Endometrium (tissue), 2 donors: ENCODE results near the gene NUDT14.

Source experiments
- FAIRE-seq: peaks from 2 replicates; lab custom pipeline; 2012; peaks lifted over from hg19 to GRCh38; lab: Jason Lieb, UNC
- donor health status: control.
- donor health status: control.

Gene NUDT14

DNA sequence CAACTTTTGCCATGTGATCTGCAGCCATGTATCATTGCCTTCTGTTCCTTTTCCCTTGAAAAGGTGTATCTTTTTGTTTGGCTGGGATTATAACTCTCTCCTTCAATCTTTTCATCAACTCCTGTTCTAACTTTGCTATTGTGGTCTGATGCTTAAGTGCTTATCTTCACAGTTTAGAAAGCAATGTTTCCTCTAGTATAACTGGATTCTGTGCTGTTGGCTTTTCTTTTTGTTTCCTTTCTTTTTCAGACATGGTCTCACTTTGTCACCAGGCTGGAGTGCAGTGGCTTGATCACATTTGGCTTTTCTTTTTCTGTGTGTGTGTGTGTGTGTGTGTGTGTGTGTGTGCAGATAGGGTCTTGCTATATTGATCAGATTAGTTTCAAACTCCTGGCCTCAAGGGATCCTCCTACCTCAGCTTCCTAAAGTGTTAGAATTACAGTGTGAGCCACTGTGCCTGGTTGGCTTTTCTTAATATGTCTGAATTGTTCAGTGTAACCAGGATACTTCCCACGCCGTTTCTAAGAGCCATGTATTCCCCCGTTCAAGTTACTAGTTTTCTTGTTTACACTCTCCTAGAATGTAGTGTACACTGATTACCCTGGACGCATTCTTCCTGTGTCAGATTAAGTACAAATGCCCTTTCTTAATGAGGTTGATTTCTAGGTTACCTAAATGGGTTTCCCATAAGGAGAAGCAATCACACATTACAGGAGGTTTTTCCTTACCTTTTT lies 48.0 kb downstream of the NUDT14 start:
- no peak for FAIRE-seq

DNA sequence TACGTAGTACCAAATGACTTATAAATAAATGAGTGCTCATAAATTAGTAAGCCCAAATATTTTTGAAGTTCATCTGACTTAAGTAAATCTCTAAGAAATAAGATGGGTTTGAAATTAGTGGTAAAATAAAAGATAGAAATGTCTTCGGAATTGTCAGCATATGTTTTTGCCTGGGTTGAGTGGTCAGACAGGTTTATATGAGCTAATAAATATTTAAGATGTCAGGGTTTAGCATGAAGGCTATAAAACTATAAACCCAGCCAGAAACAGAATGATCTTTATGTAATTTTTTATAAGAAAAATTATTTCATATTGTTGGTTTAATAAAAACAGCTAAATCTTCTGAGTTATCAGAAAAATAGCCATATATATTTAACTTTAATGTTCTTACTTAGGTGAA lies 49.9 kb downstream of the NUDT14 start:
- no peak for FAIRE-seq

DNA sequence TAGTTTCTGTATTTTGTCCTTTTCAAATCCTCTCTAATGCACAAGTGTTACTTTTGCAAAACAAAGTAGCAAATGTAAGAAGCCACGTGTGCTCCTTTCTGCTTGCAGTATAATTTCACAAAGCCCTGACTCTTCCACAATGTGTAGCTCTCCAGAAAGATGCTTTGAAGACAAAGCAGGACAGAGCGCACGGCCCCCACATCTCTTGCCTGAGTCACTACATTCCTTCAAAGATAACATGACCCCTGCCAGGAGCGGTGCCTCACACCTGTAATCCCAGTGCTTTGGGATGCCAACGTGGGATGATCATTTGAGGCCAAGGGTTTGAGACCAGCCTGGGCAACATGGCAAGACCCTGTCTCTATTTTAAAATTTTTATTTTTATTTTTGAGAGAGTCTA lies 53.1 kb downstream of the NUDT14 start:
- no peak for FAIRE-seq

DNA sequence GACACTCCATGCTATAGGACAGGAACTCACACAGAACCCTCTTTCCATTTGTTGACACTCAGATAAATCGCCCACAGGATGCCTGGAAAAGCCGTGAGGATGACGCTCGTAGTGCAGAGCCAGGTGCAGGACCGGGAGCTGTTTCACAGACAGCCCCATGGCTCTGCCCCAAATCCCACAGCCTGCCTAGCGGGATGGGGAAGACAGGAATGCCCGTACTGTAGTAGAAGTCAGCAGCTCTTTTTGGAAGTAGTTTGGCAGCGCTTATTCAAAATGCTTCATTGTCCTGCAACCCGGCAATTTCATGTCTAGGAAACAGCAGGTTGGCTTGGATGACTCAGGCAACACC lies 54.2 kb downstream of the NUDT14 start:
- FAIRE-seq = no peak

DNA sequence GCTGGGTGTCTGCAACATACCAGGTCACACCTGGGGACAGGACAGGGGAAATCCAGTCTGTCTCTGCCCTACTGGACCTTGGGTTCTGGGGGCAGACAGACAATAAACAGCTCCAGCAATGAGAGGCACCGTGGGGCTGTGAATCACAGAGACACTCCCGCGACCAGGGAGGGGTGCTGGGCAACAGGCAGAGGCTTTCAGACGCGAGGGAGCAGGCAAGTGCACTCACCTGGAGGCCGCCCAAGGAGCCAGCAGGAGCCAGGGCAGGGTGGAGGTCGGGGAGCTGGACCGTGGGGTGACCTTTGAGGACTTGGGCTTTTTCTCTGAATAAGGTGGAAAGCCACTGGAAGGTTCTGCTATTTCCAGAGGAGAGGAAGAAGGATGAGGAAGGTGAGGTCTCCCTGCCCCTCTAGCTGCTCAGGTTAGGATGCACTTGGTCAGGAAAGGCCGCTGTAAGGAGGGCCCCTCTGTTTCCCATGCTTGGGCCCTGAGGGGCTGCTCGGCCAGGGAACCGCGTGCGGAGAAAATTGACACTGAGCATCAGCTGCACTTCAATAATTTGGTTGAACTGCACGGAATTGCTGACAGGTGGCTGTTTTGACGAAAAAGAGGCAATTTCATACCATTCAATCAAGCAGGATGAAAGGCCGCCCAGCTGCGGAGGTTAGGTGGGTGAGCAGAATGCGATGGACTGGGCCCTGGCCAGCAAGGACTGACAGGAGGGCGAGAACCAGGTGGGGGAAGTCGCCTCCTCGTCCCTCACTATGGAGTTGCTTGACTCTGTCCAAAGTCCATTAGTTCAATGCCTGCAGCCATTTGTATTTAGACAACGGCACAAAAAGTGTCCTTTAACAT lies 54.8 kb downstream of the NUDT14 start:
- no peak for FAIRE-seq

DNA sequence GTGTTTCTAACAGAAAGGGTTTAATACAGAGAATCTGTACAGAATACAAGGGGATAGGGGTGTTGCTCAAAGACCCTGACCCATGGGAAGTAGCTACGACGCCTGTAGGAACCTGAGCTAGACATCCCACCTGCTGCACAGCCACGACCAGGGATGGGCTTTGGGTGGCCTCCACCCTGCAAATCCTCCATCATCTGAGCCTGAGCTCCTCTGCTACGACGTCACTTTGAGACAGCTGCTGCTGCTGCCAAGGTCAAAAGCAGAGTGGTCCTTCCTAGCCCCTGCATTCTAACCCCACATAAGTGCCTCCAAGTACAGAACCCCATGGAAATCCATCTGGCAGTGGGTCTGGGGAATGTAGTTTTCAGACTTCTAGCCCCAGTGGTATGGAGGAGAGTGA lies 56.3 kb downstream of the NUDT14 start:
- FAIRE-seq = no peak

DNA sequence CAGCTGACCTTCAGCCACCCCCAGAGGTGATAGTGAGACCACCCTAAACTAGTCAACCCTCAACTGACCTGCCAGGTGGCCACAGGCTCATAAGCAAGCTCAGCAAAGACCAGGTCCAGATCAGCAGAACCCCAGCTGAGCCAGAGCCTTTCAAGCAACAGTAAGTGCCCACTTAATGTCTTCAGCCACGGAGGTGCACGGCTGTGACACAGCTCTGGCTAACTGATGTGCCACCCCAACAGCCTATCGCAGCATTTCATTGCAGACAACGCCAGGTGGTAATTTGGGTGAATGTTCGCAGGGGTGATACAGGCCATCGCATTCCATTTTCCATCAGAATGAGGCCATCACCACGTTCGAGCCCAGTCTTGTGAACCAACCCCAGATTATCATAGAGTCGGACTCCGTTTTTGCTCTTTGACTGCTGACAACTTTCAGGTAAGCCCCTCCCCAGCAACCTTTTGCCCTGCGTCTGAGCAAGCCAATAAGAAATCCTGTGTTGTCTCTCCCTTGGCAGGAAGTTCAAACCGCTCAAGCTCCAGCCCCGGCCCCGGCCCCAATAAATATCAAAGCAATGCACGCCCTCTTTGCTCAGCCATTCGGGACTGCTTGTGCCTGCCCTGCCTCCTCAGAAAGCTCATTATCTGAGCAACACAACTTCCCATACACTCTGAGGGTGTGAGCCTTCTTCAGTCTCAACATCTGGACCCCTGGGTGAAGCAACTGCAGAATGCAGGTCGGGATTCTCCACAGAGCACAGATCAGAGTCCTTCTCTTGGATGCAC lies 56.9 kb downstream of the NUDT14 start:
- FAIRE-seq = no peak

DNA sequence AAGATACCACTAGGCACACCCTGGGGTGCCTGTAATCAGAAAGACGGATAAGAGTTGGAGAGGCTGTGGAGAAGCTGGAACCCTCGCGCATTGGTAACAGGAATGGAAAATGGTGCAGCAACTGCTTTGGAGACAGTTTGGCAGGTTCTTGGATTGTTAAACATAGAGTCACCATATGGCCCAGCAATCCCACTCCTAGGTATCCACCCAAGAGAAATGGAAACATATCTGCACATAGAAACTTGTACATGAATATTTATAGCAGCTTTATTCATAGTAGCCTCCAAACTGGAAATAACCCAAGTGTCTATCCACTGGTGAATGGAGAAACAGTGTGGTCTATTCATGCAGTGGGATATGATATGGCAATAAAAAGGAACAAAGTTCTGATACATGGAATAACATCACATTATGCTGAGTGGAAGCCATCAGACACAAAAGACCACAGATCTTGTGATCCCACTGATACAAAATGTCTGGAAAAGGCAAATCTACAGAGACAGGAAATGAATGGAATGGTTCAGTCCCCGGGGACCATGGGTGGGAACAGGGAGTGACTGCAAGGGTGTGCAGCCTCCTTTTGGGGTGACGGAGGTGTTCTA lies 57.9 kb downstream of the NUDT14 start:
- no peak for FAIRE-seq
